ENCODE data around the gene UCP3. TPM values are rescaled to one million over a fixed set of nuclear protein-coding genes. Genes with fewer than 3 reads are reported as not detected.

The UCP3 gene
- total RNA-seq, 1 donor from 2014 or later, result 1.9 TPM

GRCh38 chr11:73978576-73979086 lies 30.3 kb downstream of the UCP3 start:
- DNase-seq (ENCODE audit: low spot score), result no peak

DNA sequence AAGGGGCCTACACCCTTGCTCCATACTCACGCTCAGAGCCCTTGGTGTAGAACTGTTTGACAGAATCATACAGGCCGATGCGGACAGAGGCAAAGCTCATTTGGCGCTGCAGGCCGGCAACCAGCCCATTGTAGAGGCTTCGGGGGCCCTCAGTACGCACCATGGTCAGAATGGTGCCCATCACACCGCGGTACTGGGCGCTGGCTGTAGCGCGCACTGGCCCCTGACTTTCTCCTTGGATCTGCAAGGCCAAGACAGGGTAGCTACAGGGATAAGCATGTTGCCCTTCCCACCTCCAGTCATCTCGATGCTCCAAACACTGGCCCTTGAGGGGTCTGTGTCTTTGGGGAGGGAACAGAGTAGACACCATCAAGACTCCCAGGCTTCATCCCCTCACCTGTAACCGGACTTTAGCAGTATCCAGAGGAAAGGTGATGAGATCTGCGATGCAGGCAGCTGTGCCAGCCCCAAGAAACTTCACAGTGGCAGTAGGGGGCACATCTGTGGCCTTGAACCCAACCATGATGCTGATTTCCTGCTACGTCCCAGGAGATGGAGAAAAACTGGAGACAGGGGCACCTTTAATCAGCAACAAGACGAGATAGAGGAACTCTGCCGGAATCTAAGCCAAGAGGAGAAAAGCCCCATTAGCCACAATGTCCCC lies 30.9 kb downstream of the UCP3 start:
- no peak for DNase-seq (ENCODE audit: low spot score)

GRCh38 chr11:73976451-73977151 lies 32.3 kb downstream of the UCP3 start:
- no peak for DNase-seq (ENCODE audit: low spot score)

DNA sequence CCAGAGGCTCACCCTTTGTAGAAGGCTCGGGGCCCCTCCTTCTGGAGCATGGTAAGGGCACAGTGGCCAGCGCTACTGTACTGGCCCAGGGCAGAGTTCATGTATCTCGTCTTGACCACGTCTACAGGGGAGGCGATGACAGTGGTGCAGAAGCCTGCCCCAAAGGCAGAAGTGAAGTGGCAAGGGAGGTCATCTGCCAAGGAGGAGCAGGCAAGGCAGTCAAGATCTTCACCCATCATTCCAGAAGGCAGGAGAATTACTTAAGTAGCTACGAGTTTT lies 33.5 kb downstream of the UCP3 start:
- DNase-seq (ENCODE audit: low spot score), result no peak

GRCh38 chr11:73974604-73975478 lies 34.0 kb downstream of the UCP3 start:
- no peak for DNase-seq (ENCODE audit: low spot score)

DNA sequence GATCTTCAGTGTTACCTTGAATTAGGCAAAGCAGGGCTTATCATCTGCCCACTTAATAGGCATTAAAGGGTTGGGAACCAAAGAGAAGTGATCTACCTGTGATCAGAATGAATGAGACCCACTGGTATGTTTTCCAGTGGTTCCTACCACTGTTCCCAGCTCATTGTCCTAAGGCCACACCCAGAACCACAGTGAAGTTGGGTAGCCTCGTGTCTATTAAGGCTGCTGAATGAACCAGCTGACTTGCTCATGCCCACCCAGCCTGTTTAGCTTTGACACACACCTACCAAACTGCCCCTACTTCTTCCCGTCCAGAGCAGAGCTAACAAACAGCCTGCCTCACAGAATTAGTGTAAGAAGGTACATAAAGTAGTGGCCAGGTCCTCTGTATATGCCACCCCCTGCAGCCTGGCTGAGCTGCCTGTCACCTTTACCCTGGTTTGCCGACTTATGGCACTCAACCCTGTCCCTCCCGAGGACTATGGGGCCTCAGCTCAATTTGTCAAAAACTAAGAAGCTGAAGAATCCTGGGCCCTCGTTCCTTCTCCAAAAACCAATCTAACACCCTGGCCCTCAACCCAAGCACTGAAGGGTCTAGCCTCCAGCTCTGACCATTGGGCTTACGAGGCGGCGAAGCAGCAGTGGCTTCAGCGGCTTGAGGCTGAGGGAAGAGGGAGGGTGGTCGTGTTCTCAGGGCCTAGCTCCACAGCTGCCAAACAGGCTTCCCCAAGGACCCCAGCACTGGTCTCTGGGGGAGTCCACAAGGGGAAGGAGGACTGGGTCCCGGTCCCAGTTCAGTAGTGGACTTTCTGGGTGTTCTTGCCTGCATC lies 36.0 kb downstream of the UCP3 start:
- DNase-seq (ENCODE audit: low spot score), result no peak

DNA sequence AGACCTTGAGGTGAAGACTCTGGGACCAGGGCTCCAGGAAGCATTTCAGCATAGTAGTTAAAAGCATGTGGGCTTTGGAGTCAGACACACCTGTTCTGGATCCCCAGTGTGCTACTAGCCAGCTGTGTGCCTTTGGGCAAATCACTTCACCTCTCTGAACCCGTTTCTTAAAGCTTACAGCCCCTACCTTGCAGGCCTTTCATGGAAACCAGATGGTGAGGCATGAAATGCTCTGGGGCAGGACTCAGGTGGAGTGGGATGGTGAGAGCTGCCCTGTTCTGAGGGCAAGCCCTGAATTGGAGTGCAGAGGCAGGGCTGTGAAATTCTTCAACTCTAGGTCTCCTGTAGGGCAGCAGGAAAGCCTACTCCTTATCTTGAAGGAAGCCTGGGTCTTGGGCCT lies 36.7 kb downstream of the UCP3 start:
- no peak for DNase-seq (ENCODE audit: low spot score)

DNA sequence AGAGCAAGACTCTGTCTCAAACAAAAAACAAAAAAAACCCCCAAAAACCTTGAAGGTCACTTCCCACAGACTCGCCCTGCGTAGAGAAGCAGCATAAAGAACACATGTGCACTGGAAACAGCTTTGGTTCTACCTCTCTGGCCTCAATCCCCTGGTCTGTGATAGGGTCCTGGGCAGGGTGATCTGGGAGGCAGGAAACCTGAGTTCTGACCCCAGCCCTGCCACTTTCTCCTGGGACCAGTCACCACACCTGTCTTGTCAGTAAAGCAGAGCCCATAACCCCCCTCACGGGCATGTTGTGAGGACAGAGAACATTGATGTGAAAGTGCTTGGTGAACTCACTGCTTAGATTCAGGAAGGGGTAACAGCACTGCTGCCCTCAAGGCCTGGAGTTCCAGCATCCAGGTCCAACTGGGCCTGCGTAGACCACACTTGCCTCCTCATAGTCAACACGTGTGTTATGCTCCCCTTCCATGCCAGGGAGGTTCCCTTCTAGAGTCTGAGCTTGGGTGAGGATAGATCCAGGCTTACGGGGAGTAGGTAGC lies 37.6 kb downstream of the UCP3 start:
- no peak for DNase-seq (ENCODE audit: low spot score)

GRCh38 chr11:73969991-73970800 lies 38.7 kb downstream of the UCP3 start:
- DNase-seq (ENCODE audit: low spot score), result no peak

DNA sequence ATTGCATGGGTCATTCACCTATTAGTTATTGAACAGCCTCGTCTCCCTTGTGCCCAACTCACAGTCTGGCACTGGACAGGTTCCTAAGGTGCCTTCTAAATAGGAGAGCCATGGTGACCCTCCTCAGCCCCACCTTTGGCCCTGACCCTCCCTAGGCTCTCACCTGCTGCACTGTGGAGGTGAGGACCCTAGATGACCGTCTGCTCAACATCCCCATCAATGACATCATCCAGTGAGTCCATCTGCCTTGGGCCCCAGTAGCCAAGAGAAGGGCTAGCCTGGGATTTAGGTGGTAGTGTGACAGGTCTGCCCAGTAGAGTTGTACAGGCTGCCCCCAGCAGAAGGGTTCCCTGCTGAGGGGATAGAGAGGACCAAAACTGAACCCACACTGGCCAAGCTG lies 39.8 kb downstream of the UCP3 start:
- DNase-seq (ENCODE audit: low spot score), result no peak

DNA sequence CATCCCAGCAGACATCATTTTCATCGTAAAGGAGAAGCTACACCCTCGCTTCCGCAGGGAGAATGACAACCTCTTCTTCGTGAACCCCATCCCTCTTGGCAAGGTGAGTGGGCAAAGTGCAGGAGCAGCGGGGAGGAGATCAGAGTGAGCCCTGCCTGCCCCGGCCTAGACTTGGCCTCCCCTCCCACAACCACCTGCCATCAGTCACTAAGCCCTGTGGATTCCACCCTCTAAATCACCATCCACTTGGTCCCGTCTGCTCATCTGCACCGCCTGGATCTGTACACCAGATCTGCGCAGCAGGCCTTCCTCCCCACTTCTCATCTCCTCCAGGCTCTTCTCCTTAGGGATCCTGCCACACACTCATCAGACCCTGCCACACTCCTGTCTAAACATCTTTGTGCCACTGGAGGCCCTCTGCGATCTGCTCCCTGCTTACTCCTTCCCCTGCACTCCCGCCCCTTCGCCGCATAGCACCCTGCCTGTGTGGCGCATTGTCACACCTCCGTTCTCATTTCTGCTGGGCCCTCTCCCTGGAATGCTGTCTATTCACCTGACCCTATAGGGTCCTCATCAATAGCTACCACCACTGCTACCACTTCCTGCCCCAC lies 40.4 kb downstream of the UCP3 start:
- DNase-seq (ENCODE audit: low spot score), result no peak

DNA sequence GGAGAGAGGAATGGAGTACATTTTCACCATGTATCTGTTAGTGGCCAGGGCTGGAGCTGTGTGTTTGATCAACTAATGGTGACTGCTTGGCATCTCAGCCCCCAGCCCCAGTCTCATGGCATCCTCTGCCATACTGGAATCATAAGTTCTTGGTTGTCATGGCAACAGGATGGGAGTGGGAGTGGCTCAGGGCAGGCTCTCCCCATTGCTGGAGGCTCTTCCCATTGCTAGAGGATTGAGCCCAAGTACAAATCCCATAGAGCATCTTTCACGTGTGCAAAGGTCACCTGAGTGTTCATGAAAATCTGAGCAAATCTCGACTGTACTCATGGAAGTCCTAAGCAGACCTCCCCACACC lies 43.1 kb downstream of the UCP3 start:
- no peak for DNase-seq (ENCODE audit: low spot score)

DNA sequence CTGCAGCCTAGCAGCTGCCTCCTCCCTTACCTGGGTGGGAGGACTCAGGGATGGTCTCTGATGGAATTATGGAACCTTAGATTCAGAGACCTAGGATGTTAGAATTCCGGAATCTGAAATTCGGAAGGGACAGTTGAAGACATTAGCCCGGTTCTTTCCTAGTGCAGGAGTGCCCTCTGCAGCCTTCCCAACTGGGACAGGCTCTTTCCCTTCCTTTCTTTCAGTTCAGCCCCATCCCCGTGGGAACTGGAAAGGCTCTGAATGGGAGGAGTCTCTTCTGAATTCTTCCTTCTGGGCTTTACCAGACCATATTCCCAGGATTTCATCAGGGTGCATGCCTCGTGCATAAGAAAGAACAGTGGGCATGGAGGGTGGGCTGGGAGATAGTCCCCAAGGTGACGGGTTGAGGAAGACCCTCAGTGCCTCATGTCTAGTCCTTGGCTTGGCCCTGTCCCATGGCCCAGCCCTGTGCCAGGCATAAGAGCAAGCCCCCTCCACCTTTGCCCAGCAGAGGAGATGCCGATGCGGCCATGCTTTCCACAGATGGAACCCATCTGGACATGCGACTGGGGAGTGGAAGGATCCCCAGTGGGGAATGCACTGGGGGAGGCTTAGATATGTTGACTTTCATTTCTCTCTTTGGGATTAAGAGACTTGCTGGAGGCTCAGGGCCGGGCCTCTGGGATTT lies 43.7 kb downstream of the UCP3 start:
- DNase-seq (ENCODE audit: low spot score), result no peak

GRCh38 chr11:73963861-73964260 lies 45.0 kb downstream of the UCP3 start:
- DNase-seq (ENCODE audit: low spot score), result no peak

DNA sequence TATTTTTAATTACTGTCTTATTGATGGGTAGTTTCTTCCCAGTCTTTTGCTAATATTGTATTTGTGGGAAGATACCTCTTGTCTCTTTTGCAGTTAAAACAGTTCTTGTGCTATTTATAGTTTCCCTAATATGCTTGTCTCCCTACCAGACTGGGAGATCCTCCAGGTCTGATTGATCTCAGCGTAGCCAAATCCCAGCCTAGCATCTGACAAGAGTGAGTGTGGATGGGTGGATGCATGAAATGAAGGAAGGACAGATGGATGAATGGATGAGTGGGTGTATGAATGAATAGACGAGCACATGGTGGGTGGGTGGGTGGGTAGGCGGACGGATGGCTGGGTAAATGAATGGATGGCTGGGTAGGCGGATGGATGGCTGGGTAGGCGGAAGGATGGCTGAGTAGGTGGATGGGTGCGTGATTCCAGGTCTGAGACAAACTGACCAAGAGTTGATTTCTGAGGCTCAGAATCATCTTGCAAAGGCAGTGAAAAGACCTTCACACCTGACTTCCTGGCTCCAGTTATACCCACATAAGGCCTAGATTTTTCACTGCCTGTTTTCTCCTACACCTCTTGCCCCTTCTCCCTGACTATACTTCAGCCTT lies 46.7 kb downstream of the UCP3 start:
- no peak for DNase-seq (ENCODE audit: low spot score)

- no peak for DNase-seq (ENCODE audit: low spot score)
Observed at GRCh38 chr11:73961321-73961720, 47.6 kb downstream of the UCP3 start.

DNA sequence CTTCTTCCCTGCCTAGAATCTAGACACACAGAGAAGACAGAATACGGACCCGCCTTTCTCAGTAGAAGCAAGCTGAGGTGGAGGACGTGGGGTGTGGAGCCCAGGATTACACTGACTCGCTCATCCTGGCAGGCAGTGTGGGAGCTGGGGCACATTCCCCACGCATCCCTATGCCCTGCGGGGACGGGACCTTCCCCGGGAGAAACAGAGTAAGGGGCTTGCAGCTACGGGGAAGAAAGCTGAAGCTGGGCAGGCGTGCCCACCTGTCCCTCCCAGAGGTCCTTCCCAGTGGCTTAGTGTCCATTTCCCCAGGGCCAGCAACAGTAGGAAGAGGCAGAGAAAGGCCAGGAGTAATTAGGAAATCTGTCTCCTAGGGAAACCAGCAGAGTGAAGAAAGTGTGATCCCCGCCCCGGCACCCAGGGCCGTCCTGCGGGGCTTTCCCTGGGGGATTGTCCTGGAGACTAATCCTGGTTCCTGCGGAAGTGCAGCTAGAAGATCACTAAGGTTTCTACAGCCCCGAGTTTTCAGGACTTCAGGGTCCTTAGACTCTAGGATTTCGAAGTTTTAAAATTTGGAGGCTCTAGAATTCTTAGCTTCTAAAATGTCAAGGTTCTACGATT lies 50.3 kb downstream of the UCP3 start:
- no peak for DNase-seq (ENCODE audit: low spot score)

GRCh38 chr11:73957654-73958361 lies 51.1 kb downstream of the UCP3 start:
- DNase-seq (ENCODE audit: low spot score), result no peak
